Osteocyte (in vitro differentiated cells): ENCODE measurements around the gene SH3RF3. TPM values are rescaled to one million over a fixed set of nuclear protein-coding genes. Genes with fewer than 3 reads are reported as not detected.

Source experiments
- DNase-seq: peaks from one replicate; pipeline ENCODE4 v3.0.0; 2021; ENCODE audit warnings: mixed read lengths; ENCODE audit not compliant: unreplicated experiment; ENCODE audit errors: extremely low spot score
- H3K27ac Mint-ChIP-seq: one replicate; pipeline ENCODE4 v1.8.0; 2021; ENCODE audit warnings: mild to moderate bottlenecking, mixed read lengths; ENCODE audit not compliant: unreplicated experiment
- H3K27me3 Mint-ChIP-seq: one replicate; pipeline ENCODE4 v1.8.0; 2021; ENCODE audit warnings: mixed read lengths; ENCODE audit not compliant: unreplicated experiment
- H3K36me3 Mint-ChIP-seq: one replicate; pipeline ENCODE4 v1.8.0; 2021; ENCODE audit warnings: mixed read lengths; ENCODE audit not compliant: unreplicated experiment
- H3K4me1 Mint-ChIP-seq: one replicate; pipeline ENCODE4 v1.8.0; 2021; ENCODE audit warnings: mixed read lengths; ENCODE audit not compliant: unreplicated experiment
- H3K4me3 Mint-ChIP-seq: one replicate; pipeline ENCODE4 v1.8.0; 2021; ENCODE audit warnings: mild to moderate bottlenecking, moderate library complexity, mixed read lengths; ENCODE audit not compliant: unreplicated experiment
- H3K9me3 Mint-ChIP-seq: one replicate; pipeline ENCODE4 v1.8.0; 2021; ENCODE audit warnings: mixed read lengths; ENCODE audit not compliant: unreplicated experiment
- CTCF ChIP-seq: fragments of 200-600 bp; sonication (generic); IDR thresholded peaks from 2 replicates; pipeline ENCODE4 v1.5.0; 2021; ENCODE audit warnings: antibody characterized with exemption, mild to moderate bottlenecking, moderate library complexity
- total RNA-seq: library from RNA; stranded (reverse); gene quantifications from 2 replicates; pipeline ENCODE4 v1.2.1, GENCODE V29; 2021

The SH3RF3 gene
- total RNA-seq, 1 donor from 2014 or later: 79.4 TPM

GRCh38 chr2:109178968-109179367 lies 50.0 kb downstream of the SH3RF3 start:
- Mint-ChIP-seq H3K4me1 (peaks cover 79% of the 10 kb centered on the region), H3K4me3 (no peak overlapping the region), H3K27me3 (no peaks in the 10 kb centered on the region), H3K9me3 (peaks cover 6% of the 10 kb centered on the region), H3K36me3 (peaks cover 36% of the 10 kb centered on the region), H3K27ac (peak overlapping the region; percentile 61)
- no peak for DNase-seq
- no peak for TF ChIP-seq CTCF

GRCh38 chr2:109180786-109181185 lies 51.8 kb downstream of the SH3RF3 start:
- peaks cover 6% of the 10 kb centered on the region for H3K9me3 Mint-ChIP-seq

GRCh38 chr2:109182426-109182825 lies 53.4 kb downstream of the SH3RF3 start:
- no peak for TF ChIP-seq CTCF
- Mint-ChIP-seq H3K27ac (peak overlapping the region; percentile 31), H3K36me3 (peaks cover 36% of the 10 kb centered on the region), H3K4me3 (no peak overlapping the region), H3K4me1 (peaks cover 74% of the 10 kb centered on the region), H3K27me3 (no peaks in the 10 kb centered on the region), H3K9me3 (peaks cover 6% of the 10 kb centered on the region)
- DNase-seq: no peak

More at GRCh38 chr2:109180786-109181185, 51.8 kb downstream of the SH3RF3 start:
- Mint-ChIP-seq H3K36me3 (peaks cover 39% of the 10 kb centered on the region), H3K4me1 (peaks cover 75% of the 10 kb centered on the region), H3K27me3 (no peaks in the 10 kb centered on the region), H3K4me3 (no peak overlapping the region), H3K27ac (peak overlapping the region; percentile 19)
- DNase-seq: no peak
- no peak for TF ChIP-seq CTCF

GRCh38 chr2:109183871-109184270 lies 54.9 kb downstream of the SH3RF3 start:
- Mint-ChIP-seq H3K27ac (no peak overlapping the region), H3K36me3 (peaks cover 35% of the 10 kb centered on the region), H3K4me1 (peaks cover 68% of the 10 kb centered on the region), H3K4me3 (no peak overlapping the region), H3K27me3 (no peaks in the 10 kb centered on the region), H3K9me3 (peaks cover 6% of the 10 kb centered on the region)
- DNase-seq: no peak
- TF ChIP-seq CTCF: no peak

GRCh38 chr2:109184368-109184767 lies 55.4 kb downstream of the SH3RF3 start:
- DNase-seq: no peak
- Mint-ChIP-seq H3K4me3 (no peak overlapping the region), H3K27ac (no peak overlapping the region), H3K27me3 (no peaks in the 10 kb centered on the region), H3K9me3 (peaks cover 5% of the 10 kb centered on the region), H3K4me1 (peaks cover 66% of the 10 kb centered on the region), H3K36me3 (peaks cover 36% of the 10 kb centered on the region)
- TF ChIP-seq CTCF: no peak
